ENCODE data around the gene SASH1. TPM values are rescaled to one million over a fixed set of nuclear protein-coding genes. Genes with fewer than 3 reads are reported as not detected.

SASH1 gene
- total RNA-seq, 1 donor from 2014 or later, result 108 TPM

DNA sequence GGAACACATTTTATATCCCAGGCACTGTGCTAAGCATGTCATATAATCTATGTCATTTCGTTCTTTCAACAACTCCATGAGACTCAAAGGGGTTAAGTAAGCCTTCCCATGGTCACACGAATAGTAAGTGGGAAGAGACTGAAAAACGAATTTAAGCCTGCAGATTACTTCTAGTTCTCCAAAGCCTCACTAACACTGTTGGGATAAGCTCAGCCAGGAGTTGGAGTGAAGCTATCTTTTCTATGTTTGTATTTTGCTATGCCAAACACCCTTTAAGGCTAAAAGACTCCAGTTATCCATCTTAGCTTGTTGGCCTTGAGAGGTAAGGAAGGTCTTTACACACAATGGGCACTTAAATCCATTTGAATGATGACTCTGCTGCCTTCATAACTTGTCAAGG lies 256.1 kb downstream of the SASH1 start:
- H3K4me1 ChIP-seq, result peaks cover 8% of the 10 kb centered on the region
- no peak for DNase-seq
- intact Hi-C loops (cut with DNase I), result no loop called here
- H3K4me3 ChIP-seq, result no peak overlapping the region
- H3K27me3 ChIP-seq, result no peaks in the 10 kb centered on the region
- H3K9me3 ChIP-seq, result no peaks in the 10 kb centered on the region
- no peaks in the 10 kb centered on the region for H3K36me3 ChIP-seq
- peak overlapping the region; percentile 26 for H3K27ac ChIP-seq
- TF ChIP-seq, protein P1, sequence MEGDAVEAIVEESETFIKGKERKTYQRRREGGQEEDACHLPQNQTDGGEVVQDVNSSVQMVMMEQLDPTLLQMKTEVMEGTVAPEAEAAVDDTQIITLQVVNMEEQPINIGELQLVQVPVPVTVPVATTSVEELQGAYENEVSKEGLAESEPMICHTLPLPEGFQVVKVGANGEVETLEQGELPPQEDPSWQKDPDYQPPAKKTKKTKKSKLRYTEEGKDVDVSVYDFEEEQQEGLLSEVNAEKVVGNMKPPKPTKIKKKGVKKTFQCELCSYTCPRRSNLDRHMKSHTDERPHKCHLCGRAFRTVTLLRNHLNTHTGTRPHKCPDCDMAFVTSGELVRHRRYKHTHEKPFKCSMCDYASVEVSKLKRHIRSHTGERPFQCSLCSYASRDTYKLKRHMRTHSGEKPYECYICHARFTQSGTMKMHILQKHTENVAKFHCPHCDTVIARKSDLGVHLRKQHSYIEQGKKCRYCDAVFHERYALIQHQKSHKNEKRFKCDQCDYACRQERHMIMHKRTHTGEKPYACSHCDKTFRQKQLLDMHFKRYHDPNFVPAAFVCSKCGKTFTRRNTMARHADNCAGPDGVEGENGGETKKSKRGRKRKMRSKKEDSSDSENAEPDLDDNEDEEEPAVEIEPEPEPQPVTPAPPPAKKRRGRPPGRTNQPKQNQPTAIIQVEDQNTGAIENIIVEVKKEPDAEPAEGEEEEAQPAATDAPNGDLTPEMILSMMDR (IDR thresholded peaks at IDR 0.05), result no peak
- ATAC-seq, result no peak

DNA sequence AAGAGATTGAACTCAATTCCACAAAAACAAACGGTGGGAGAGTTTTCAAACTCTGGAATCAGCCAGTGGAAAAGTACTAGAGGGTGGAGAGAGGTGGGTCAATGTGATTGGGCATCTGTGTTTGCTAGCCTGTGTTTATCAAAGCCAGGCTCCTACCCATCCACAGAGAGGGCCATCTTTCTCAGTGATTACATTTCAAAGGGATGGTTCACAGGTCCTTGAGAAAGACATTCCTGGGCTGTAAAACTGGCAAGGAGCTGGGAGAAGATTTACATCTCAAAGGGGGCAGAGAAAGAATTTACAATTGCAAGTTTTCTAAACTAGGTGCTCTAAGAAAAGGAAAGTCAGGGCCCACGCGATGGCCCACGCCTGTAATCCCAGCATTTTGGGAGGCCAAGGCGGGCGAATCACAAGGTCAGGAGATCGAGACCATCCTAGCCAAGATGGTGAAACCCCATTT lies 257.4 kb downstream of the SASH1 start:
- DNase-seq (no peak), ATAC-seq (no peak)
- Histone ChIP-seq H3K9me3 (no peaks in the 10 kb centered on the region), H3K4me3 (no peak overlapping the region), H3K27ac (no peak overlapping the region), H3K4me1 (peaks cover 8% of the 10 kb centered on the region), H3K36me3 (no peaks in the 10 kb centered on the region), H3K27me3 (no peaks in the 10 kb centered on the region)
- TF ChIP-seq, protein P1 (IDR thresholded peaks at IDR 0.05), result no peak
- intact Hi-C loops (cut with DNase I), result no loop called here

Measured in upper lobe of right lung (tissue), 1 donor.